Body of pancreas (tissue), 4 donors: ENCODE measurements around the gene LRRC23. TPM values are rescaled to one million over a fixed set of nuclear protein-coding genes. Genes with fewer than 3 reads are reported as not detected.

Source experiments
- ATAC-seq: fragments of 150-250 bp; one replicate; pipeline ENCODE4 v1.9.1; 2016
- DNase-seq, 4 donors: peaks; one replicate each; pipeline ENCODE4 v3.0.0-alpha.2; 2019
- H3K27ac ChIP-seq, 4 donors: fragments of 200-600 bp; sonication (generic); 1 replicate in 3 of 4; 2 replicates in 1 of 4; pipeline versions ENCODE4 v1.5.1 to v1.6.1; 2016 to 2019; ENCODE audit warnings: mild to moderate bottlenecking in 1 of 4, mixed read lengths in 1 of 4, moderate library complexity in 1 of 4
- H3K27me3 ChIP-seq, 2 donors: fragments of 200-600 bp; sonication (generic); one replicate each; pipeline ENCODE4 v1.6.0; 2016; ENCODE audit warnings: mild to moderate bottlenecking in 1 of 2
- H3K36me3 ChIP-seq, 2 donors: fragments of 200-600 bp; sonication (generic); replicated peaks in 1 of 2; 2 replicates each; pipeline ENCODE4 v1.5.1; 2016; ENCODE audit warnings: low read depth in 2 of 2; ENCODE audit not compliant: insufficient read depth in 1 of 2
- H3K4me1 ChIP-seq: fragments of 200-600 bp; sonication (generic); one replicate; pipeline ENCODE4 v1.6.0; 2016
- H3K4me3 ChIP-seq, 2 donors: fragments of 200-600 bp; sonication (generic); 1 replicate in 1 of 2; 2 replicates in 1 of 2; pipeline ENCODE4 v1.5.1; 2016 to 2019
- H3K9me3 ChIP-seq, 3 donors: fragments of 200-600 bp; sonication (generic); 1 replicate in 2 of 3; 2 replicates in 1 of 3; pipeline ENCODE4 v1.5.1; 2016
- POLR2A ChIP-seq, 3 donors: fragments of 450-650 bp; IDR thresholded peaks; one replicate each; pipeline ENCODE4 v1.6.1; 2016; ENCODE audit warnings: antibody characterized with exemption in 3 of 3, mild to moderate bottlenecking in 2 of 3
- WGBS, 2 donors: methylation state at CpG; one replicate each; pipeline ENCODE4 v1.1.5; 2017; 5-methylcytosine and 5-hydroxymethylcytosine counted together
- intact Hi-C: fragments of 100-400 bp; cut with DNase I; formaldehyde crosslinking; loops from one replicate; pipeline ENCODE4 v1.15.1; 2023
- total RNA-seq, 2 donors: library from RNA; depleted of rRNA; stranded (reverse); fragments of >200 nt; gene quantifications; one replicate each; pipeline ENCODE4 v1.1.0, GENCODE V29; 2016
- TF ChIP-seq, protein P1 (sequence below), 7 experiments: fragments of 450-650 bp in 4 of 7; fragments of 200-600 bp in 3 of 7; sonication (generic) in 3 of 7; IDR thresholded peaks; one replicate each; pipeline ENCODE4 v1.5.1; 2016 to 2019; ENCODE audit warnings: antibody characterized with exemption in 7 of 7

The LRRC23 gene
- total RNA-seq, 2 donors from 2014 or later: 7.0 to 21.1 TPM

DNA sequence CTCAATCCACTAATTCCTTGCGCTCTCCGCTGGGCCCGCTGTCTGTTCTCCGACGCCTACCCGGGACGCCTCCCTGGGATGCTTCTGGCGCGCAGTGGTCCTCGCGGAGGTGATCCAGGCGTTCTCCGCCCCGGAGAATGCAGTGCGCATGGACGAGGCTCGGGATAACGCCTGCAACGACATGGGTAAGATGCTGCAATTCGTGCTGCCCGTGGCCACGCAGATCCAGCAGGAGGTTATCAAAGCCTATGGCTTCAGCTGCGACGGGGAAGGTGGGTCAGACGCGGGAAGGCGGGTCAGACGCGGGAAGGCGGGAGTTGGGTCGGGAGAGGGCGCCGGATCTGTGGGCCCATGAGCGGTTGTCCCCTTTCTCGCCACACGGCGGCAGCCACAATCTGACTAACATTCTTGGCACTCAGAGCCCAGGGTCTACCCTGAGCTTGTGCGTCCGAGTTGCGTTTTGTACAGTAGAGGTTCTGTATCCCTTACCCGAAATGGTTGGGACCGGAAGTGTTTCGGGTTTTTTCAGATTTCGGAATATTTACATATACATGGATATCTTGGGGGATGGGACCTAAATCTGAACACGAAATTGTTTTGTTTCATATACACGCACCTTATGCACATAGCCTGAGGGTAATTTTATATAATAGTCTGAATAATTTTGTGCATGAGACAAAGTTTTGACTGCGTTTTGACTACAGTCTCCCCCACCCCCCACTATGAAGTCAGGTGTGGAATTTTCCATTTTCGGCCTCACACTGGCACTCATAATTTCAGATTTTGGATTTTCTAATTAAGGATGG is 40.0 kb downstream of the LRRC23 start:
- Histone ChIP-seq H3K4me3 (peak overlapping the region; percentile 54 to 81), H3K27ac (peak overlapping the region; percentile 89 to 98 (median 93)), H3K27me3 (no peaks in the 10 kb centered on the region), H3K36me3 (no peaks in the 10 kb centered on the region), H3K4me1 (peaks cover 40% of the 10 kb centered on the region), H3K9me3 (no peaks in the 10 kb centered on the region)
- peak; percentile 93 to 95 (median 94) for DNase-seq
- intact Hi-C loops: no loop called here
- peak in 1 of 3 donors; percentile 63 for TF ChIP-seq POLR2A (IDR thresholded peaks at IDR 0.05)
- TF ChIP-seq, protein P1, sequence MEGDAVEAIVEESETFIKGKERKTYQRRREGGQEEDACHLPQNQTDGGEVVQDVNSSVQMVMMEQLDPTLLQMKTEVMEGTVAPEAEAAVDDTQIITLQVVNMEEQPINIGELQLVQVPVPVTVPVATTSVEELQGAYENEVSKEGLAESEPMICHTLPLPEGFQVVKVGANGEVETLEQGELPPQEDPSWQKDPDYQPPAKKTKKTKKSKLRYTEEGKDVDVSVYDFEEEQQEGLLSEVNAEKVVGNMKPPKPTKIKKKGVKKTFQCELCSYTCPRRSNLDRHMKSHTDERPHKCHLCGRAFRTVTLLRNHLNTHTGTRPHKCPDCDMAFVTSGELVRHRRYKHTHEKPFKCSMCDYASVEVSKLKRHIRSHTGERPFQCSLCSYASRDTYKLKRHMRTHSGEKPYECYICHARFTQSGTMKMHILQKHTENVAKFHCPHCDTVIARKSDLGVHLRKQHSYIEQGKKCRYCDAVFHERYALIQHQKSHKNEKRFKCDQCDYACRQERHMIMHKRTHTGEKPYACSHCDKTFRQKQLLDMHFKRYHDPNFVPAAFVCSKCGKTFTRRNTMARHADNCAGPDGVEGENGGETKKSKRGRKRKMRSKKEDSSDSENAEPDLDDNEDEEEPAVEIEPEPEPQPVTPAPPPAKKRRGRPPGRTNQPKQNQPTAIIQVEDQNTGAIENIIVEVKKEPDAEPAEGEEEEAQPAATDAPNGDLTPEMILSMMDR (IDR thresholded peaks at IDR 0.05): peak; percentile 69 to 99 (median 96)
- WGBS, 2 donors: 2% methylated on average over 17 to 48 of the region's 48 CpGs
- ATAC-seq: peak; percentile 61

DNA sequence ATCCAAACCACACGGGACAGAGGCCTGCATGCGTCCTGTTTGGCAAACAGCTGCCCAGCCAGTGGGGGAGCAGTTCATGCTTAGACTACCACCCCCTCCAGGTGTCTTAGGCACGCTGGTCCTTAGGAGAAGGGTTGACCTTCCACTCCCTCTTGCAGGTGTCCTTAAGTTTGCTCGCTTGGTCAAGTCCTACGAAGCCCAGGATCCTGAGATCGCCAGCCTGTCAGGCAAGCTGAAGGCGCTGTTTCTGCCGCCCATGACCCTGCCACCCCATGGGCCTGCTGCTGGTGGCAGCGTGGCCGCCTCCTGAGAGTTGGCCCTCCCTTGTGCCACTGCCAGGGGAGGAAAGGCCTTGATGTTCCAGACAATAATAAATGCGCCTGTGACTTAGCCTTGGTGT is 41.0 kb downstream of the LRRC23 start:
- Histone ChIP-seq H3K9me3 (no peaks in the 10 kb centered on the region), H3K4me1 (peaks cover 40% of the 10 kb centered on the region), H3K36me3 (no peaks in the 10 kb centered on the region), H3K4me3 (no peak overlapping the region), H3K27me3 (no peaks in the 10 kb centered on the region), H3K27ac (peak overlapping the region; percentile 89 to 98 (median 93))
- TF ChIP-seq POLR2A (IDR thresholded peaks at IDR 0.05): no peak
- TF ChIP-seq, protein P1 (IDR thresholded peaks at IDR 0.05): no peak
- no peak for ATAC-seq
- WGBS, 2 donors: 34 to 39% methylated on average over 6 to 11 of the region's 11 CpGs
- no peak for DNase-seq
- intact Hi-C loops: no loop called here

DNA sequence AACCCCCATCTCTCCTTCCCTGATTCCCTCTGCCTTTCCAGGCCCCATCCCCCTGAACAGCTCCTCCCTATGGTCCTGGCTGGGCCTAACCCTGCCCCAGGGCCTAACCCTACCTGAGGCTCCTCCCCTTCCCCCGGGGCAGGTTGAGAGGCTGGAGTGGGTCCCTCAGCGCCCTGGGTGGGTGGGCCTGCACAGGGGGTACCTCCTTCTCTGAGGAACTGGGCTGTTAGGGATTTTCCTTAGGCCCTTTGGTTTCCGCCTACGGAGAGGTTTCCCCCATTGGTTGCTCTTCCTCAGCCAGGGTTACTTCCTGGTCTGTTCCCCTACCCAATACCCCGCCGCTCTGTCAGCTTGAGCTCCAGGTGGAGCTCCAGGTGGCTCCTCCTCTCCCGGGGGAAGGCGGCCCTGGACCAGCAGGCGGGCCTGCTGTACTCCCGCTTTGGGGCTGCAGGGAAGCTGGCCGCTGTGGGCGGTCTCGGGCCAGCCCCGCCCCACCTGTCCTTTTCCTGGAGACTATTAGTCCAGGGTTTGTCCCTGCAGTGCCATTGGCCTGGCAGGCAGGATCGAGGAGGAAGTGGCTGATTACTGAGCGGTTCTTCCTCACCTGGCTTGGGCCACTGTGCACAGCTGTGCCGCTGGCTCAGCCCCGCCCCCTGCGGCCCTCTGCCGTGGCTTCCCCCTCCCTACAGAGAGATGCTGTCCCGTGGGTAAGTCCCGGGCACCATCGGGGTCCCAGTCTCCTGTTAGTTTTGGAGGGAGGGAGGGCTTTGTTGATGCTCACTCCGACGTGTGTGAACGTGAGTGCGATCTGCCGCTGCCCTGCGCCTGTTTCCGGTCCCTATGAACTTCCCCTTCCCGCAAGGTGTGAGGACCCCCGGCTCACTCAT is 41.7 kb downstream of the LRRC23 start:
- intact Hi-C loops: no loop called here
- Histone ChIP-seq H3K36me3 (no peaks in the 10 kb centered on the region), H3K4me1 (peaks cover 40% of the 10 kb centered on the region), H3K27ac (peak overlapping the region; percentile 89 to 98 (median 93)), H3K27me3 (no peaks in the 10 kb centered on the region), H3K9me3 (no peaks in the 10 kb centered on the region), H3K4me3 (peak overlapping the region in 1 of 2 donors; percentile 3)
- DNase-seq (peak; percentile 98 to 99 (median 99)), ATAC-seq (peak; percentile 82)
- WGBS, 2 donors: 2 to 5% methylated on average over 19 to 32 of the region's 32 CpGs
- TF ChIP-seq, protein P1 (IDR thresholded peaks at IDR 0.05): peak in 3 of 7 experiments; percentile 32 to 55 (median 47)
- peak; percentile 78 to 94 (median 93) for TF ChIP-seq POLR2A (IDR thresholded peaks at IDR 0.05)

DNA sequence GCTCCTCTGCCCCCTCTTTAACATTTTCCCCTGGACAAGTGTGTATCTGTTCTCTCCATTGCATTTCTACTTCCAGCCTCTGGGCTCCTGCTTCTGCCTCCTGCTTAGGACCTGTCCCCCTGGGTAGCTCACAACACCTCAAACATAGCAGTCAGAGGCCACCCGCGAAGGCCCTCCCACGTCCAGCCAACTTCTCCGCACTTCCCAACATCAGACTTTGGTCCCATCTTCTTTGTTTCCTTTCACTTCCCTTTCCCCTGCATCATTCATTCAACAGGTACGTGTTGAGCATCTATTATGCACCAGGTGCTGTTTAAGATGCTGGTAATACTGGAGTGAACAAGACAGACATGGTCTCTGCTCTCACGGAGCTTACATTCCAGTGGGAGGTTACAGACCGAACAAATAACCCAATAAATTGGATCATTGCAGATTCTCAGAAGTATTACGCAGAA is 42.3 kb downstream of the LRRC23 start:
- TF ChIP-seq, protein P1 (IDR thresholded peaks at IDR 0.05): no peak
- no peak for TF ChIP-seq POLR2A (IDR thresholded peaks at IDR 0.05)
- 37 to 40% methylated on average over 8 of the region's 8 CpGs for WGBS, 2 donors
- DNase-seq (no peak), ATAC-seq (no peak)
- peak overlapping the region; percentile 69 to 98 (median 84) for H3K27ac ChIP-seq
- intact Hi-C loops: no loop called here
- H3K4me1 ChIP-seq: peaks cover 40% of the 10 kb centered on the region
- H3K36me3 ChIP-seq: no peaks in the 10 kb centered on the region
- H3K27me3 ChIP-seq: no peaks in the 10 kb centered on the region
- H3K4me3 ChIP-seq: peak overlapping the region in 1 of 2 donors; percentile 3
- no peaks in the 10 kb centered on the region for H3K9me3 ChIP-seq
